Measurements from ENCODE around the gene SNAPC2. TPM values are rescaled to one million over a fixed set of nuclear protein-coding genes. Genes with fewer than 3 reads are reported as not detected.

The SNAPC2 gene
- total RNA-seq, 1 experiment from 2014 or later, result 23.2 TPM

GRCh38 chr19:7923295-7924191, 3.4 kb downstream of the SNAPC2 start:
- Mint-ChIP-seq H3K36me3 (no peaks in the 10 kb centered on the region), H3K4me3 (no peak overlapping the region), H3K27me3 (ENCODE audit: low read depth) (peaks cover 16% of the 10 kb centered on the region), H3K27ac (no peak overlapping the region), H3K9me3 (no peaks in the 10 kb centered on the region), H3K4me1 (peaks cover 9% of the 10 kb centered on the region)
- no peak for TF ChIP-seq KAT7 (CRISPR knock-in tag; IDR thresholded peaks at IDR 0.05; ENCODE audit: borderline replicate concordance)
- no peak for TF ChIP-seq EMX1 (CRISPR knock-in tag; IDR thresholded peaks at IDR 0.05)
- no peak for TF ChIP-seq NFATC4 (CRISPR knock-in tag; IDR thresholded peaks at IDR 0.05)
- no peak for TF ChIP-seq SMAD3 (CRISPR knock-in tag; IDR thresholded peaks at IDR 0.05; ENCODE audit: borderline replicate concordance)
- TF ChIP-seq JUN (CRISPR knock-in tag; IDR thresholded peaks at IDR 0.05), result no peak
- TF ChIP-seq RORB (CRISPR knock-in tag; IDR thresholded peaks at IDR 0.05), result no peak
- TF ChIP-seq AFF4 (CRISPR knock-in tag; IDR thresholded peaks at IDR 0.05; ENCODE audit: borderline replicate concordance), result no peak
- TF ChIP-seq ZNF423 (CRISPR knock-in tag; IDR thresholded peaks at IDR 0.05), result no peak
- no peak for TF ChIP-seq USF2 (CRISPR knock-in tag; IDR thresholded peaks at IDR 0.05)
- TF ChIP-seq ZMAT4 (CRISPR knock-in tag; IDR thresholded peaks at IDR 0.05), result no peak
- no peak for TF ChIP-seq NR2C2 (CRISPR knock-in tag; IDR thresholded peaks at IDR 0.05)
- TF ChIP-seq PRRX2 (CRISPR knock-in tag; IDR thresholded peaks at IDR 0.05), result no peak
- DNase-seq (ENCODE audit: low spot score) (no peak), ATAC-seq (no peak)
- POLR2A ChIA-PET, result no interaction called here
- CTCF ChIA-PET, result interaction anchor here (0.7 to 2.9 kb wide), 6 partner anchors 20 to 70 kb away, joined by 3 to 11 read pairs (median 4); partner anchors contain the start of genes MAP2K7 and TIMM44

- no peak overlapping the region for H3K27ac Mint-ChIP-seq
- ChIA-PET CTCF (interaction anchor here (0.7 to 2.9 kb wide), 6 partner anchors 20 to 71 kb away, joined by 3 to 11 read pairs (median 4); partner anchors contain the start of genes MAP2K7 and TIMM44), POLR2A (interaction anchor here (0.6 kb wide), 1 partner anchor 896 kb away, joined by 4 read pairs; no protein-coding TSS in a partner anchor)
- H3K27me3 Mint-ChIP-seq (ENCODE audit: low read depth), result peaks cover 9% of the 10 kb centered on the region
- H3K4me1 Mint-ChIP-seq, result peaks cover 9% of the 10 kb centered on the region
- no peak for ATAC-seq
- no peak for DNase-seq (ENCODE audit: low spot score)
- no peaks in the 10 kb centered on the region for H3K36me3 Mint-ChIP-seq
- H3K4me3 Mint-ChIP-seq, result peak overlapping the region; percentile 45; the same call in 1 of the 2 replicates
- H3K9me3 Mint-ChIP-seq, result no peaks in the 10 kb centered on the region
- TF ChIP-seq ATF2 (CRISPR knock-in tag; IDR thresholded peaks at IDR 0.05; ENCODE audit: borderline replicate concordance, low read depth) (no peak), ZBTB21 (CRISPR knock-in tag; IDR thresholded peaks at IDR 0.05; ENCODE audit: borderline replicate concordance) (no peak), IRF2 (CRISPR knock-in tag; IDR thresholded peaks at IDR 0.05; ENCODE audit: borderline replicate concordance, low read depth) (no peak), ZNF138 (CRISPR knock-in tag; conservative IDR thresholded peaks at IDR 0.05) (no peak), JAZF1 (CRISPR knock-in tag; IDR thresholded peaks at IDR 0.05) (no peak), CREB1 (CRISPR knock-in tag; IDR thresholded peaks at IDR 0.05) (no peak), NFE2L1 (CRISPR knock-in tag; IDR thresholded peaks at IDR 0.05) (no peak), FOXK1 (CRISPR knock-in tag; IDR thresholded peaks at IDR 0.05) (no peak), ESRRA (CRISPR knock-in tag; IDR thresholded peaks at IDR 0.05; ENCODE audit: borderline replicate concordance) (no peak), GTF2I (CRISPR knock-in tag; conservative IDR thresholded peaks at IDR 0.05) (no peak), ERG (CRISPR knock-in tag; IDR thresholded peaks at IDR 0.05) (no peak), ETV6 (CRISPR knock-in tag; IDR thresholded peaks at IDR 0.05) (no peak), RELA (CRISPR knock-in tag; IDR thresholded peaks at IDR 0.05; ENCODE audit: borderline replicate concordance) (no peak), HMGXB4 (CRISPR knock-in tag; IDR thresholded peaks at IDR 0.05) (no peak), ZNF671 (CRISPR knock-in tag; IDR thresholded peaks at IDR 0.05) (no peak)
These were observed 4.1 kb downstream of the SNAPC2 start for GRCh38 chr19:7924241-7924640.

Measured in WTC11 (cell line).